Measurements from ENCODE around the gene NPDC1. TPM values are rescaled to one million over a fixed set of nuclear protein-coding genes. Genes with fewer than 3 reads are reported as not detected.

NPDC1 gene
- total and polyA plus RNA-seq, 2 donors (not counting 1 experiment from before 2014, with no cell fraction given): 0.17 to 0.19 TPM

DNA sequence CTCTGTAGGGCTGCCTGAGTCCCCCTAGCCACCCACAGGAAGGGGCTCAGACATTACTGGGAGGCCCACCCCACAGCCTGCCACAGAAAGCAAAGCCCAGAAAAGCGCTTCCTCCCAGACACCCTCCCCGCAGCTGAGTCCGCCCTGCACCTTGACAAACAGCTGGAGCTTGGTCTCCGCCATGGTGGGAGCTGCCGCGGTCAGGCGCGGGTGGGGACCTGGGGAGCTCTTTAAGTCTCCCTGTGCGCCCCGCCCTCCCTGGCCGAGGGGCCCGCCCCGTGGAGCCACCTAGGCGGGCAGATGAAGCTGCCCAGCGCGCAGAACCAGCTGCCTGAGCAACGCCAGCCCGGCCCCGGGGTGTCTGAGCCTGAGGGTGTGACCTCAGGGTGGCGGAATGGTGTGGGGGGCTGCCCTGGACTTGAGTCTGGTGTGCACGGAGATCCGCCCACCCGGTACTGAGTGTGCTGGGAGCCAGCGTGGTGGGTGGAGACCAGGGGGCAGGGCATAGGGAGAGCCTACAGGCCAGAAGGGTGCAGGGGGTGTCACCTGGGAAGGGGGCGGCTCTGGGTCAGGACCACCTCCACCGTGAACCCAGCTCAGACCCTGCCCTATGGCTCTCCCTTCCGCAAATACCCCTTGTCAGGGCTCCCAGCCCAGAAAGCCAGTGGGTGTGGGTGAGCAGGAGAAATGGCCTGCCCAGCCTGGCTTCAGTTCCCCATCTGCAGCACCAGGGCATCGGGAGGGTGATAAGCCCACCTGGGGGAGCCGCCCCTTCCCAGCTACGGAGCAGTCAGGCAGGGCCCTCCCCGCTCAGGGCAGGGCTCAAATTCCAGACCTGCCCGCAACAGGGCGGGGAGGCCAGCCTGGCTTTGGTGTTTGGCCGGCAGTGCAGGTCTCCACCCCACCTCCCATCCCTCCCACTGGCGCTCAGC, 49.4 kb downstream of the NPDC1 start, which contains the start of gene CLIC3:
CLIC3 (minus strand) TSS at position 208 of the 932 bp plus-strand sequence; CDS start at position 183, 25 bp downstream.
- POLR2A ChIA-PET: interaction anchor here (0.5 to 1.5 kb wide), 4 partner anchors 15 to 190 kb away, joined by 3 to 5 read pairs (median 4); no protein-coding TSS in a partner anchor
- DNase-seq: peak; percentile 61
- Histone ChIP-seq H3K79me2 (ENCODE audit: control insufficient read depth, insufficient read depth, low read length) (peaks cover 10% of the 10 kb centered on the region), H3K36me3 (replicated peaks in 1 of 2; ENCODE audit: control extremely low read depth in 1 of 2, control insufficient read depth in 1 of 2, extremely low read depth in 1 of 2, insufficient read depth in 2 of 2, low read length in 1 of 2) (peaks cover 0 to 6% of the 10 kb centered on the region in 2 experiments), H3K9me3 (ENCODE audit: control extremely low read depth in 1 of 3, control insufficient read depth in 2 of 3, insufficient read depth in 1 of 3, low read length in 2 of 3) (peaks cover 0 to 7% (median 0%) of the 10 kb centered on the region in 3 donors), H3K9ac (ENCODE audit: low read length) (peak within 1 kb of the TSS; percentile 59), H3K4me2 (replicated peaks; ENCODE audit: low read depth, low read length, poor library complexity, severe bottlenecking) (peak within 1 kb of the TSS; percentile 90), H4K20me1 (ENCODE audit: control insufficient read depth, insufficient read depth, low read length, poor library complexity, severe bottlenecking) (peaks cover 17% of the 10 kb centered on the region), H3K27me3 (replicated peaks in 1 of 4; ENCODE audit: control extremely low read depth in 1 of 4, control insufficient read depth in 3 of 4, insufficient read depth in 4 of 4, low read length in 3 of 4) (peaks cover 0 to 4% (median 0%) of the 10 kb centered on the region in 4 experiments), H2AFZ (ENCODE audit: insufficient read depth, low read depth, low read length, poor library complexity, severe bottlenecking) (peak within 1 kb of the TSS; percentile 74), H3K4me3 (ENCODE audit: control extremely low read depth in 1 of 5, extremely low read depth in 1 of 5, insufficient read depth in 1 of 5, low read depth in 2 of 5, low read length in 4 of 5) (peak within 1 kb of the TSS in 4 of 5 experiments; percentile 24 to 60 (median 36)), H3K4me1 (ENCODE audit: control insufficient read depth in 2 of 2, insufficient read depth in 2 of 2, low read length in 2 of 2) (peaks cover 60 to 76% of the 10 kb centered on the region in 2 donors), H3K27ac (ENCODE audit: low read length in 2 of 2) (peak within 1 kb of the TSS; percentile 3 to 54)
- TF ChIP-seq EZH2 (IDR thresholded peaks at IDR 0.05; ENCODE audit: borderline replicate concordance, insufficient read depth, low read depth, low read length, poor library complexity, severe bottlenecking): no peak
- TF ChIP-seq, protein P1, sequence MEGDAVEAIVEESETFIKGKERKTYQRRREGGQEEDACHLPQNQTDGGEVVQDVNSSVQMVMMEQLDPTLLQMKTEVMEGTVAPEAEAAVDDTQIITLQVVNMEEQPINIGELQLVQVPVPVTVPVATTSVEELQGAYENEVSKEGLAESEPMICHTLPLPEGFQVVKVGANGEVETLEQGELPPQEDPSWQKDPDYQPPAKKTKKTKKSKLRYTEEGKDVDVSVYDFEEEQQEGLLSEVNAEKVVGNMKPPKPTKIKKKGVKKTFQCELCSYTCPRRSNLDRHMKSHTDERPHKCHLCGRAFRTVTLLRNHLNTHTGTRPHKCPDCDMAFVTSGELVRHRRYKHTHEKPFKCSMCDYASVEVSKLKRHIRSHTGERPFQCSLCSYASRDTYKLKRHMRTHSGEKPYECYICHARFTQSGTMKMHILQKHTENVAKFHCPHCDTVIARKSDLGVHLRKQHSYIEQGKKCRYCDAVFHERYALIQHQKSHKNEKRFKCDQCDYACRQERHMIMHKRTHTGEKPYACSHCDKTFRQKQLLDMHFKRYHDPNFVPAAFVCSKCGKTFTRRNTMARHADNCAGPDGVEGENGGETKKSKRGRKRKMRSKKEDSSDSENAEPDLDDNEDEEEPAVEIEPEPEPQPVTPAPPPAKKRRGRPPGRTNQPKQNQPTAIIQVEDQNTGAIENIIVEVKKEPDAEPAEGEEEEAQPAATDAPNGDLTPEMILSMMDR (IDR thresholded peaks at IDR 0.05): no peak
- Mint-ChIP-seq H3K27me3 (peaks cover 3% of the 10 kb centered on the region), H3K9me3 (ENCODE audit: insufficient read depth) (no peaks in the 10 kb centered on the region), H3K4me3 (peak within 1 kb of the TSS; percentile 76), H3K27ac (peak within 1 kb of the TSS; percentile 82), H3K4me1 (peaks cover 56% of the 10 kb centered on the region)
- intact Hi-C loops (cut with micrococcal nuclease): no loop called here
- CTCF ChIA-PET: interaction anchor here (0.6 to 3.4 kb wide), 8 partner anchors 29 to 207 kb away, joined by 3 to 22 read pairs (median 4); partner anchors contain the start of genes ABCA2, AJM1 and NPDC1
- no peak for ATAC-seq (ENCODE audit: low read depth)
- 8% methylated on average over 28 of the region's 35 CpGs for WGBS (ENCODE audit: insufficient coverage)

All from B cell (primary cell).